Body of pancreas (tissue), 4 donors: ENCODE measurements around the gene THBS2.

ENCODE experiments used
- CTCF ChIP-seq, 7 experiments: fragments of 450-650 bp in 4 of 7; fragments of 200-600 bp in 3 of 7; sonication (generic) in 3 of 7; IDR thresholded peaks; one replicate each; pipeline ENCODE4 v1.5.1; 2016 to 2019; ENCODE audit warnings: antibody characterized with exemption in 7 of 7
- POLR2A ChIP-seq, 3 donors: fragments of 450-650 bp; IDR thresholded peaks; one replicate each; pipeline ENCODE4 v1.6.1; 2016; ENCODE audit warnings: antibody characterized with exemption in 3 of 3, mild to moderate bottlenecking in 2 of 3

GRCh38 chr6:169190144-169190584 lies 63.5 kb downstream of the THBS2 start:
- TF ChIP-seq CTCF (IDR thresholded peaks at IDR 0.05) (no peak), POLR2A (IDR thresholded peaks at IDR 0.05) (no peak)
